GM19193 (cell line): Measurements from ENCODE around the gene CYP2F1.

ENCODE experiments used
- POLR2A ChIP-seq: IDR thresholded peaks from 4 replicates; pipeline ENCODE4 v1.6.1; 2011; ENCODE audit not compliant: insufficient read depth, insufficient read length; ENCODE audit errors: extremely low read depth

The CYP2F1 gene, protein sequence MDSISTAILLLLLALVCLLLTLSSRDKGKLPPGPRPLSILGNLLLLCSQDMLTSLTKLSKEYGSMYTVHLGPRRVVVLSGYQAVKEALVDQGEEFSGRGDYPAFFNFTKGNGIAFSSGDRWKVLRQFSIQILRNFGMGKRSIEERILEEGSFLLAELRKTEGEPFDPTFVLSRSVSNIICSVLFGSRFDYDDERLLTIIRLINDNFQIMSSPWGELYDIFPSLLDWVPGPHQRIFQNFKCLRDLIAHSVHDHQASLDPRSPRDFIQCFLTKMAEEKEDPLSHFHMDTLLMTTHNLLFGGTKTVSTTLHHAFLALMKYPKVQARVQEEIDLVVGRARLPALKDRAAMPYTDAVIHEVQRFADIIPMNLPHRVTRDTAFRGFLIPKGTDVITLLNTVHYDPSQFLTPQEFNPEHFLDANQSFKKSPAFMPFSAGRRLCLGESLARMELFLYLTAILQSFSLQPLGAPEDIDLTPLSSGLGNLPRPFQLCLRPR

GRCh38 chr19:41114132-41114531 lies at the start of gene CYP2F1:
TSS of gene CYP2F1 (plus strand) at chr19:41114432. CDS start at chr19:41116189, 1,757 bp downstream.
- no peak for TF ChIP-seq POLR2A

DNA sequence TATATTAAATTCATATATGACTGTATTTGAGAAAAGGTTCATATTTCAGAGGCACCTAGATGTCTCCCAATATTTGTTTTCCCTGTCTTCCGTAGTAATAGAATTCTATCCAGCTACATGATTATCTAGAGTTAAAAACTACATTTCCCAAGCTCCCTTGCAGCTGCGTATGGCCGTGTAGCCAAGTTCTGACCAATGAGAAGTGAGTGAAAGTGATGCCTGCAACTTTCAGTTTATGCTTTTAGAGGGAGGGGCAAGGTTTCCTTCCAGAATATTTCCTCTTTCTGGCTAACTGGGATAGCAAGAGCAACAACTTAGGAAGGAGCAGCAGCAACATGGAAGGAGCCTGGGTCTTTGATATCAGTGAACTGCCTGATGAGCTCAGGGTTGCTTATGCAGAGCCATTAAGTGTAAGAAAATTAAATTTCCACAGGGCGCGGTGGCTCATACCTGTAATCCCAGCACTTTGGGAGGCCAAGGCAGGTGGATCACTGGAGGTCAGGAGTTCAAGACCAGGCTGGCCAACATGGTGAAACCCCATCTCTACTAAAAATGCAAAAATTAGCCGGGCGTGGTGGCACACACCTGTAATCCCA lies 49.2 kb upstream of the CYP2F1 start:
- TF ChIP-seq POLR2A, result no peak

DNA sequence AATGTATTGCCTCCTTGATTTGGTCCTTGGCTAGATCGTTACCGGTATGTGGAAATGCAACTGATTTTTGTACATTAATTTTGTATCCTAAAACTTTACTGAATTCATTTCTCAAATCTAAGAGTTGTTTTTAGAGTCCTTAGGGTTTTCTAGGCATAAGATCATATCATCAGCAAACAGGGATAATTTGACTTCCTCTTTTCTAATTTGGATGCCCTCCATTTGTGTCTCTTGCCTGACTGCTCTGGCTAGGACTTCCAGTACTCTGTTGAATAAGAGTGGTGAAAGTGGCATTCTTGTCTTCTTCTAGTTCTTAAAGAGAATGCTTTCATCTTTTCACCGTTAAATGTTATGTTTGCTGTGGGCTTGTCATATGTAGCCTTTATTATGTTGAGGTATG lies 37.9 kb upstream of the CYP2F1 start:
- no peak for TF ChIP-seq POLR2A

GRCh38 chr19:41083516-41083915 lies 30.7 kb upstream of the CYP2F1 start:
- no peak for TF ChIP-seq POLR2A

- TF ChIP-seq POLR2A, result no peak
Observed at GRCh38 chr19:41085748-41086415, 28.4 kb upstream of the CYP2F1 start.

- no peak for TF ChIP-seq POLR2A
Observed at GRCh38 chr19:41088151-41088550, 26.1 kb upstream of the CYP2F1 start, which contains the start of gene CYP2A13. TSS of gene CYP2A13 (plus strand) at chr19:41088451. CDS start at chr19:41088472, 21 bp downstream.

- no peak for TF ChIP-seq POLR2A
Observed at GRCh38 chr19:41089959-41090358, 24.3 kb upstream of the CYP2F1 start.

DNA sequence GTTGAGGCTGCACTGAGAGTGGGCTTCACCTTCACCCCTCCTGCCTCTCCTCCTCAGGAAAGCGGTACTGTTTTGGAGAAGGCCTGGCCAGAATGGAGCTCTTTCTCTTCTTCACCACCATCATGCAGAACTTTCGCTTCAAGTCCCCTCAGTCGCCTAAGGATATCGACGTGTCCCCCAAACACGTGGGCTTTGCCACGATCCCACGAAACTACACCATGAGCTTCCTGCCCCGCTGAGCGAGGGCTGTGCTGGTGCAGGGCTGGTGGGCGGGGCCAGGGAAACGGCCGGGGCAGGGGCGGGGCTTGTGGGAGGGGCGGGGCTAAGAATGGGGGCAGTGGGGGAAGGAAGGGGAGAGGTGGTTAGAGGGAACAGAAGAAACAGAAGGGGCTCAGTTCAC lies 18.5 kb upstream of the CYP2F1 start:
- TF ChIP-seq POLR2A, result no peak

GRCh38 chr19:41096353-41096752 lies 17.9 kb upstream of the CYP2F1 start:
- TF ChIP-seq POLR2A, result no peak

GRCh38 chr19:41097302-41097701 lies 16.9 kb upstream of the CYP2F1 start:
- no peak for TF ChIP-seq POLR2A

- TF ChIP-seq POLR2A, result no peak
Observed at GRCh38 chr19:41098762-41099161, 15.5 kb upstream of the CYP2F1 start.

- TF ChIP-seq POLR2A, result no peak
Observed at GRCh38 chr19:41106177-41106576, 8.1 kb upstream of the CYP2F1 start.

- TF ChIP-seq POLR2A, result no peak
Observed at GRCh38 chr19:41111296-41111695, 2.9 kb upstream of the CYP2F1 start.

GRCh38 chr19:41111750-41112295 lies 2.4 kb upstream of the CYP2F1 start:
- TF ChIP-seq POLR2A, result no peak

DNA sequence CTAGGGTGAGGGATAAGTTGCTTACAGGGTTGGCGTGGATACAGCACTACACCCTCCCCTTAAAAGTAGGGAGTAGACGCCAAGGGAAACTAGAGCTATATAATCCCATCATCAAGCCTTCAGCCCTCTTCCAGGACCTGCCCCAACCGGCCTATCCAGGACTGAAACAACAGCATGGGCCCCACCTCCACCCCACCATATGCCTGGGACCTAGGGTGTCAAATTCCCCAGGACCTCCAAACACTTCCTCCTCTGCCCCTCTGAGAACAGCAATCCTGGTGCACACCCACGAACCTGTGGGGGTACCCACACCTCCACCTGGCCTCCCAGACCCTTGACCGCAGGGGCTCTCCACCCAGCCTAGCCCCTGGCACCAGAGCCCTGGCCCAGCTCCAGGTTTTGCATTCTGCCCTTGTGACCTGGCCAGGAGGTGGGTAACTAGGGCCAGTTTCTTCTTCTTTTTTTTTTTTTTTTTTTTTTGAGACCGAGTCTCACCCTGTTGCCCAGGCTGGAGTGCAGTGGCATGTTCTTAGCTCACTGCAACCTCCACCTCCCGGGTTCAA lies 1.4 kb upstream of the CYP2F1 start:
- TF ChIP-seq POLR2A, result no peak
